Measurements from ENCODE around the gene SLC16A3. TPM values are rescaled to one million over a fixed set of nuclear protein-coding genes. Genes with fewer than 3 reads are reported as not detected.

The SLC16A3 gene
- total RNA-seq, 2 experiments from 2014 or later: 97.4 to 99.7 TPM

GRCh38 chr17:82280537-82280936 is 51.7 kb downstream of the SLC16A3 start:
- Mint-ChIP-seq H3K4me1 (ENCODE audit: low read depth) (peaks cover 27% of the 10 kb centered on the region), H3K36me3 (no peaks in the 10 kb centered on the region), H3K4me3 (no peak overlapping the region), H3K27me3 (no peaks in the 10 kb centered on the region), H3K9me3 (no peaks in the 10 kb centered on the region), H3K27ac (no peak overlapping the region)
- intact Hi-C loops (cut with micrococcal nuclease): no loop called here
- no peak for DNase-seq
- POLR2A ChIA-PET: interaction anchor here (3.9 to 4.3 kb wide), 2 partner anchors 12 to 18 kb away, joined by 20 to 40 read pairs; no protein-coding TSS in a partner anchor
- CTCF ChIA-PET: interaction anchor here (1.5 kb wide), 1 partner anchor 45 kb away, joined by 3 read pairs; no protein-coding TSS in a partner anchor

GRCh38 chr17:82281076-82281475 is 52.2 kb downstream of the SLC16A3 start:
- Mint-ChIP-seq H3K4me3 (no peak overlapping the region), H3K9me3 (no peaks in the 10 kb centered on the region), H3K27me3 (no peaks in the 10 kb centered on the region), H3K4me1 (ENCODE audit: low read depth) (peaks cover 27% of the 10 kb centered on the region), H3K36me3 (no peaks in the 10 kb centered on the region), H3K27ac (peak overlapping the region; percentile 42)
- CTCF ChIA-PET: interaction anchor here (1.3 to 1.5 kb wide), 2 partner anchors 41 to 46 kb away, joined by 3 read pairs; no protein-coding TSS in a partner anchor
- intact Hi-C loops (cut with micrococcal nuclease): no loop called here
- POLR2A ChIA-PET: interaction anchor here (3.9 to 4.3 kb wide), 2 partner anchors 12 to 17 kb away, joined by 20 to 40 read pairs; no protein-coding TSS in a partner anchor
- DNase-seq: no peak

DNA sequence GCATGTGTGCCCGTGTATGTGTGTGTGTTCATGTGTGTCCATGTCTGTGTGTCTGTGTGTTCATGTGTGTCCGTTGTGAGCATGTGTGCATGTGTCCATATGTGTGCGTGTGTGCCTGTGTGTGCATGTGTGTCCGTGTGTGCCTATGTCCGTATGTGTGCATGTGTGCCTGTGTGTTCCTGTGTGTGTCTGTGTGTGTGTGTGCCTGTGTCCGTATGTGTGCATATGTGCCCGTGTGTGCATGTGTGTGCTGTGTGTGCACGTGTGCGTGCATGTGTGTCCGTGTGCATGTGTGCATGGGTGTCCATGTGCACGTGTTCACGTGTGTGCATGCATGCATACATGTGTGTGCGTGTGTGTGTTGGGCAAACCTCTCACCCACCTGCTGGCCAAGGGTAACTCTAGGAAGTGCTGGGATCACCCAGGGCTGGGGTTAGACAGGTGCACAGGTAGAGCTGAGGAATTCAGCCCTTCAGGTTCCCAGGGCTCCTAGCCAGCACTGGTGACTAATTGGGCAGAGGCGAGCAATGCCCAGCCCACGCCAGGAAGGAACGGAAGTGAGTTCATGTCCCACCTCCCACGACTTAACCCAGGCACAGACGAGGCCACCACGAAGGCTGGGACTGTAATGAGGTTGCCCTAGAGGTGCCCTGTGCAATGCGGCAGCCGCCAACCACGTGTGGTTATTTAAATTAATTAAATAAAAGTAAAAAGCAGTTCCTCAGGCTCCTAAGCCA is 52.8 kb downstream of the SLC16A3 start:
- peaks cover 27% of the 10 kb centered on the region for H3K4me1 Mint-ChIP-seq (ENCODE audit: low read depth)
- peak overlapping the region; percentile 42 for H3K27ac Mint-ChIP-seq
- ChIA-PET CTCF (interaction anchor here (1.2 to 1.3 kb wide), 2 partner anchors 15 to 41 kb away, joined by 3 read pairs; no protein-coding TSS in a partner anchor), POLR2A (interaction anchor here (1.6 to 4.3 kb wide), 3 partner anchors 8 to 16 kb away, joined by 6 to 40 read pairs (median 20); partner anchors contain the start of gene CSNK1D)
- no peaks in the 10 kb centered on the region for H3K27me3 Mint-ChIP-seq
- no peaks in the 10 kb centered on the region for H3K36me3 Mint-ChIP-seq
- intact Hi-C loops (cut with micrococcal nuclease): loop anchor here (2.0 kb wide), 1 partner anchor 15 kb away; no protein-coding TSS in a partner anchor
- peak overlapping the region; percentile 18 for H3K4me3 Mint-ChIP-seq
- peak; percentile 88 for DNase-seq
- H3K9me3 Mint-ChIP-seq: no peaks in the 10 kb centered on the region

GRCh38 chr17:82282239-82283207 is 53.7 kb downstream of the SLC16A3 start:
- intact Hi-C loops (cut with micrococcal nuclease): loop anchor here (2.0 kb wide), 1 partner anchor 14 kb away; no protein-coding TSS in a partner anchor
- ChIA-PET CTCF (interaction anchor here (1.2 to 1.5 kb wide), 6 partner anchors 14 to 77 kb away, joined by 3 to 7 read pairs (median 4); no protein-coding TSS in a partner anchor), POLR2A (interaction anchor here (1.0 to 4.3 kb wide), 5 partner anchors 9 to 18 kb away, joined by 3 to 40 read pairs (median 6); partner anchors contain the start of gene CSNK1D)
- no peaks in the 10 kb centered on the region for H3K27me3 Mint-ChIP-seq
- no peak overlapping the region for H3K4me3 Mint-ChIP-seq
- H3K27ac Mint-ChIP-seq: no peak overlapping the region
- peaks cover 35% of the 10 kb centered on the region for H3K4me1 Mint-ChIP-seq (ENCODE audit: low read depth)
- no peak for DNase-seq
- no peaks in the 10 kb centered on the region for H3K9me3 Mint-ChIP-seq
- H3K36me3 Mint-ChIP-seq: no peaks in the 10 kb centered on the region

DNA sequence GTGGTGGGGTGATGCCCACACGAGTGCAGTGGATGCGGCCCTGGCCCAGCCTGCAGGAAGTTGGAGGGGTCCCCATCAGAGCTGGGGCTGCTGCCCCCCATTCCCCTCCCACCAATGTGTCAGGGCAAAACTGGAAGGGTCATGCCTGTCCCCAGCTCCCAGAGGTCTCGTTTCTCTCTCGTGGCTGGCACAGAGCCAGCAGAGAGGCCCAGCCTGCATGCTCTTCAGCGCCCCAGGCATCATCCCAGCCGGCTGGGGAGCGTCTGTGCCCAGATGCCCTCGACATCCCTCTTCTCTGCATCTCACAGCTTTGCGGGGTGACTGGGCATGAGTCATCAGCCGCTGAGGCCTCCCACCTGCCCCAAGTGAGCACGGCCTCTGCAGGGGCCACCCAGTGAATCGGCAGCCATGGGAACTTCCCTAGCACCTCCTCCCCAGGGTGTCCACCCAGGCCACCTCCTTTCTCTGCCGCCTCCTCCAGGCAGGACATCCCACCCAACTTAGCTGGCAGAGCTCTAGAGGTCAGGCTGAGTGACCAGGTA is 54.4 kb downstream of the SLC16A3 start:
- intact Hi-C loops (cut with micrococcal nuclease): loop anchor here (2.0 kb wide), 1 partner anchor 14 kb away; no protein-coding TSS in a partner anchor
- Mint-ChIP-seq H3K27me3 (no peaks in the 10 kb centered on the region), H3K9me3 (no peaks in the 10 kb centered on the region), H3K27ac (peak overlapping the region; percentile 74), H3K4me1 (ENCODE audit: low read depth) (peaks cover 43% of the 10 kb centered on the region), H3K36me3 (no peaks in the 10 kb centered on the region), H3K4me3 (peak overlapping the region; percentile 51)
- CTCF ChIA-PET: interaction anchor here (1.3 to 1.5 kb wide), 4 partner anchors 15 to 77 kb away, joined by 3 to 7 read pairs (median 6); no protein-coding TSS in a partner anchor
- POLR2A ChIA-PET: interaction anchor here (0.7 to 4.3 kb wide), 6 partner anchors 9 to 17 kb away, joined by 3 to 40 read pairs (median 5); partner anchors contain the start of gene CSNK1D
- peak; percentile 88 for DNase-seq

DNA sequence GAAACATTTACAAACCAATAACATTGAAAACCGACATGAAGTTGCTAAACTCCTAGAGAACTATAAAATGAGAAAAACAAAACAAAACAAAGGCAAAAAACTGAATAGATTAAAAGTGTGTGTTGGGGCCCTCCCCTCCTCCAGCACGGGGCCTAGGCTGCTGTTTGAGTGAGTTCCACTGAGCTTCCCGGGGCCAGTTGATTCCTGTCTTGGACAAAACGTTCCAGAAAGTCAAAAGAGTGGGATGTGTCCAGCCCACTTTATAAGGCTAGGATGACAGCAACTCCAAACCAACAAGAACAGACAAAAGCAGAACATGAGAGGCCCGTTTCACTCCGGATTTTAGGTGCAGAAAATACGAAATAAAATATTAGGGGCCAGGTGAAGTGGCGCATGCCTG is 56.3 kb downstream of the SLC16A3 start:
- H3K36me3 Mint-ChIP-seq: no peaks in the 10 kb centered on the region
- ChIA-PET CTCF (interaction anchor here (1.7 kb wide), 1 partner anchor 18 kb away, joined by 3 read pairs; no protein-coding TSS in a partner anchor), POLR2A (interaction anchor here (0.8 to 1.1 kb wide), 3 partner anchors 12 to 21 kb away, joined by 3 read pairs; partner anchors contain the start of gene CSNK1D)
- intact Hi-C loops (cut with micrococcal nuclease): no loop called here
- no peak overlapping the region for H3K4me3 Mint-ChIP-seq
- H3K27me3 Mint-ChIP-seq: no peaks in the 10 kb centered on the region
- H3K27ac Mint-ChIP-seq: no peak overlapping the region
- peaks cover 43% of the 10 kb centered on the region for H3K4me1 Mint-ChIP-seq (ENCODE audit: low read depth)
- H3K9me3 Mint-ChIP-seq: no peaks in the 10 kb centered on the region
- DNase-seq: no peak

- H3K27me3 Mint-ChIP-seq: no peaks in the 10 kb centered on the region
- peaks cover 3% of the 10 kb centered on the region for H3K36me3 Mint-ChIP-seq
- peaks cover 36% of the 10 kb centered on the region for H3K4me1 Mint-ChIP-seq (ENCODE audit: low read depth)
- intact Hi-C loops (cut with micrococcal nuclease): no loop called here
- no peak overlapping the region for H3K4me3 Mint-ChIP-seq
- CTCF ChIA-PET: no interaction called here
- POLR2A ChIA-PET: no interaction called here
- no peak overlapping the region for H3K27ac Mint-ChIP-seq
- no peak for DNase-seq
- H3K9me3 Mint-ChIP-seq: no peaks in the 10 kb centered on the region
Observed at GRCh38 chr17:82287013-82287867, 58.4 kb downstream of the SLC16A3 start.

DNA sequence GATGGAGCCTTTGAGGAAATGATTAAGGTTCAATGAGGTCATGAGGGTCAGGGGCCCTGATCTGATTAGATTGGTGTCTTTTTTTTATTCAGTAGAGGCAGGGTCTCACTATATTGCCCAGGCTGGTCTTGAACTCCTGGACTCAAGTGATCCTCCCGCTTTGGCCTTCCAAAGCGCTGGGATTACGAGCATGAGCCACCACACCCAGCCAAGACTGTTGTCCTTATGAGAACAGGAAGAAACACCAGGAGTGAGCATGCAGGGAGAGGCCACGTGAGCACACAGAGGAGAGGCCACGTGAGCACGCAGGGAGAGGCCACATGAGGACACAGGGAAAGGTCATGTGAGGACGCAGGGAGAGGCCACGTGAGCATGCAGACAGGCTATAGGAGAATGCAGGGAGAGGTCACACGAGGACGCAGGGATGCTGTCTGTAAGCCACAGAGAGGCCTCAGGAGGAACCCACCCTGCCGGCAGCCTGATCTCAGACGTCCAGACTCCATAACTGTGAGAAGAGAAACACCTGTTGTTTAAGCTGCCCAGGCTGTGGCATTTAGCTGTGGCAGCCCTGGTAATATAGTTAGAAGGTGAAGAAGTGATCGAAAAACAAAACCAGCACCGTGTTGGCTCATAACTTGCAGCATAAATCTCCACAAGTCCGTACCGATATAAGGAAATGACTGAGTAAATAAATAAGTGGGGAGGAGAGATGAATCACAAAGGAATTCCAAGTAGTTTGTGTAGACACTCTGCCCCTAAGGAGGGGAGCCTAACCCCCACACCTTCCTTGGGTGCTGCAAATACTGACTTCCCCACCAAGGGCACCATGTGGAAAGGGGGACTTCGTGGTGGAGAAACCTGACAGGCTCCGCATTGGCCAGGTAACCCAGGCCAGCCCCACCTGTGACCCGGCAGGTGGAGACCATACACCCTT is 59.3 kb downstream of the SLC16A3 start:
- Mint-ChIP-seq H3K4me1 (ENCODE audit: low read depth) (peaks cover 30% of the 10 kb centered on the region), H3K27ac (no peak overlapping the region), H3K27me3 (no peaks in the 10 kb centered on the region), H3K36me3 (peaks cover 5% of the 10 kb centered on the region), H3K9me3 (no peaks in the 10 kb centered on the region), H3K4me3 (no peak overlapping the region)
- intact Hi-C loops (cut with micrococcal nuclease): no loop called here
- ChIA-PET POLR2A (interaction anchor here (1.5 kb wide), 1 partner anchor 10 kb away, joined by 4 read pairs; no protein-coding TSS in a partner anchor), CTCF (no interaction called here)
- DNase-seq: no peak
